Breast epithelium (tissue), 4 donors: ENCODE measurements around the gene TBC1D1. TPM values are rescaled to one million over a fixed set of nuclear protein-coding genes. Genes with fewer than 3 reads are reported as not detected.
A peak's percentile ranks its signal among the peaks of the same experiment; 100 is the strongest.

Source experiments
- DNase-seq, 2 donors: peaks; one replicate each; pipeline ENCODE4 v3.0.0-alpha.2; 2019; ENCODE audit warnings: low spot score in 2 of 2
- H3K27ac ChIP-seq, 2 donors: fragments of 200-600 bp; sonication (generic) in 1 of 2; one replicate each; pipeline ENCODE4 v1.5.1; 2016 to 2019; ENCODE audit warnings: mild to moderate bottlenecking in 1 of 2
- H3K27me3 ChIP-seq, 2 donors: fragments of 200-600 bp; sonication (generic) in 1 of 2; one replicate each; pipeline versions ENCODE4 v1.5.1 to v1.6.0; 2017 to 2019; ENCODE audit warnings: control low read depth in 1 of 2, mild to moderate bottlenecking in 1 of 2
- H3K36me3 ChIP-seq: fragments of 200-600 bp; one replicate; pipeline ENCODE4 v1.5.1; 2019
- H3K4me1 ChIP-seq, 2 donors: fragments of 200-600 bp; sonication (generic); one replicate each; pipeline ENCODE4 v1.5.1; 2016 to 2019; ENCODE audit warnings: control low read depth in 1 of 2
- H3K4me3 ChIP-seq, 3 donors: fragments of 200-600 bp; sonication (generic); 1 replicate in 2 of 3; 2 replicates in 1 of 3; pipeline ENCODE4 v1.5.1; 2016 to 2019; ENCODE audit warnings: mild to moderate bottlenecking in 3 of 3, moderate library complexity in 2 of 3
- H3K9me3 ChIP-seq, 2 donors: fragments of 200-600 bp; sonication (generic) in 1 of 2; one replicate each; pipeline ENCODE4 v1.5.1; 2016 to 2019; ENCODE audit warnings: control low read depth in 1 of 2
- POLR2A ChIP-seq: fragments of 450-650 bp; IDR thresholded peaks from one replicate; pipeline ENCODE4 v1.6.1; 2016; ENCODE audit warnings: antibody characterized with exemption, mild to moderate bottlenecking, moderate library complexity
- POLR2AphosphoS5 ChIP-seq, 3 donors: sonication (generic); formaldehyde crosslinking; IDR thresholded peaks; one replicate each; pipeline ENCODE4 v1.6.1; 2017; ENCODE audit warnings: antibody characterized with exemption in 3 of 3
- intact Hi-C: fragments of 100-400 bp; cut with DNase I; formaldehyde crosslinking; loops from one replicate; pipeline ENCODE4 v1.15.1; 2023; ENCODE audit warnings: low total_unique reads
- total RNA-seq, 3 donors: library from RNA; depleted of rRNA; stranded (reverse); fragments of >200 nt; gene quantifications; one replicate each; pipeline ENCODE4 v1.1.0, GENCODE V29; 2016
- TF ChIP-seq, protein P1 (sequence below), 3 donors: fragments of 450-650 bp; IDR thresholded peaks; one replicate each; pipeline ENCODE4 v1.5.1; 2016 to 2017; ENCODE audit warnings: antibody characterized with exemption in 3 of 3, mild to moderate bottlenecking in 3 of 3, moderate library complexity in 3 of 3

The TBC1D1 gene
- total RNA-seq, 3 donors from 2014 or later = 55.2 to 80.9 (median 63.9) TPM

DNA sequence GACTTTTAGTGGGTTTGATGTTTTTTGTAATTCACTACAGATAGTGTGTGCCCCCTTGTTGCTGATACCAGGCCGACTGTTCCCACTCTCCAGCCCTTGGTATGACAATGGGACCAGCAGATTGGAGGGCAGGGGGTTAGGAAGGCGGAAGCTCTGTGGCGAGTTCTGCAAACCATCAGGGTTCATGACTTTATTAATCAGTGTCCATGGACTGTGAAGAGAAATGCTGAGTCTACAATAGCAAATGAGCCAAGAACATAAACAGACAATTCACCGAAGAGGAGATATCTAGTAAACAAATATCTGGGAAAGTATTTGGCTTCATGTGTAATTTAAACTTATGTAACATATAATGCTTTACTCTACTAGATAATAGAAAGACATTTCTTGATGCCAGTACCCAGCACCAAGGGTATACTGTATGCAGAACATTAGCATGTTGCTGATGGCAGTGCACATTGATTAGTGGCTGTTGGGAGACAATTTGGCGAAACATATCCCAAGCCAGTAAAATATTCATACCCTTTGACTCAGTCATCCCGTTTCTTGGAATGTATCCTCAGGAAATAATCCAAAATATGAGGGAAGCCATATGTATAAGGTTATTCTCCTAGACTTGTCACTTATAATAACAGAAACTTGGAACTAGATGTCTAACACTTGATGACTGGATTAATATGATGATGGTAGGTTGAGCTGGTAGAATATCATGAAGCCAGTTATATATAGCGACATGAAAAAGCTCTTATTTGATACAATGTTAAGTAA is 238.8 kb downstream of the TBC1D1 start:
- H3K27ac ChIP-seq = no peak overlapping the region
- no peak overlapping the region for H3K4me3 ChIP-seq
- no peaks in the 10 kb centered on the region for H3K9me3 ChIP-seq
- H3K27me3 ChIP-seq = no peaks in the 10 kb centered on the region
- TF ChIP-seq, protein P1, sequence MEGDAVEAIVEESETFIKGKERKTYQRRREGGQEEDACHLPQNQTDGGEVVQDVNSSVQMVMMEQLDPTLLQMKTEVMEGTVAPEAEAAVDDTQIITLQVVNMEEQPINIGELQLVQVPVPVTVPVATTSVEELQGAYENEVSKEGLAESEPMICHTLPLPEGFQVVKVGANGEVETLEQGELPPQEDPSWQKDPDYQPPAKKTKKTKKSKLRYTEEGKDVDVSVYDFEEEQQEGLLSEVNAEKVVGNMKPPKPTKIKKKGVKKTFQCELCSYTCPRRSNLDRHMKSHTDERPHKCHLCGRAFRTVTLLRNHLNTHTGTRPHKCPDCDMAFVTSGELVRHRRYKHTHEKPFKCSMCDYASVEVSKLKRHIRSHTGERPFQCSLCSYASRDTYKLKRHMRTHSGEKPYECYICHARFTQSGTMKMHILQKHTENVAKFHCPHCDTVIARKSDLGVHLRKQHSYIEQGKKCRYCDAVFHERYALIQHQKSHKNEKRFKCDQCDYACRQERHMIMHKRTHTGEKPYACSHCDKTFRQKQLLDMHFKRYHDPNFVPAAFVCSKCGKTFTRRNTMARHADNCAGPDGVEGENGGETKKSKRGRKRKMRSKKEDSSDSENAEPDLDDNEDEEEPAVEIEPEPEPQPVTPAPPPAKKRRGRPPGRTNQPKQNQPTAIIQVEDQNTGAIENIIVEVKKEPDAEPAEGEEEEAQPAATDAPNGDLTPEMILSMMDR (IDR thresholded peaks at IDR 0.05) = no peak
- TF ChIP-seq POLR2AphosphoS5 (IDR thresholded peaks at IDR 0.05) (no peak), POLR2A (no peak)
- intact Hi-C loops = no loop called here
- H3K4me1 ChIP-seq = no peaks in the 10 kb centered on the region
- no peaks in the 10 kb centered on the region for H3K36me3 ChIP-seq
- no peak for DNase-seq

DNA sequence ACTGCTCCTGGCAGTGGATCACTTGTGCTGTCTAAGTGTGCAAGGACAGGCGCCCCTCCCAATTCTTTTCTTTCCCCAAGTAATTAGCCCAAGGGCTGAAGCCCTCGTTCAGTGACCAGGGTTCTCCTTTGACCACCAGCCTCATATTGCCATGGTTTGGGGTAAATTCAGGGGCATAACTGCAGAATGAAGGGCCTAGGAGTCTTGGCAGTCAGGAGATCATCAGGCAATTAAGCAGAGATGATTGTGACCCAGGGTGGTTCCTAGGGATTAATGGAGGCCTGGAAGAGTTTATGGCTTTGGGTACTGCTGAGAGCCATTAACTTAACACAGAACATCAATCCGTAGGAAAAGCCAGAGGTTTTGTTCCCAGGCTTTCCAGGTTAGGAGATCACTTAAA is 240.0 kb downstream of the TBC1D1 start:
- no peak for DNase-seq
- Histone ChIP-seq H3K27ac (peak overlapping the region; percentile 45 to 79), H3K4me3 (no peak overlapping the region), H3K9me3 (no peaks in the 10 kb centered on the region), H3K4me1 (no peaks in the 10 kb centered on the region), H3K36me3 (no peaks in the 10 kb centered on the region), H3K27me3 (no peaks in the 10 kb centered on the region)
- no peak for TF ChIP-seq POLR2A
- intact Hi-C loops = no loop called here

DNA sequence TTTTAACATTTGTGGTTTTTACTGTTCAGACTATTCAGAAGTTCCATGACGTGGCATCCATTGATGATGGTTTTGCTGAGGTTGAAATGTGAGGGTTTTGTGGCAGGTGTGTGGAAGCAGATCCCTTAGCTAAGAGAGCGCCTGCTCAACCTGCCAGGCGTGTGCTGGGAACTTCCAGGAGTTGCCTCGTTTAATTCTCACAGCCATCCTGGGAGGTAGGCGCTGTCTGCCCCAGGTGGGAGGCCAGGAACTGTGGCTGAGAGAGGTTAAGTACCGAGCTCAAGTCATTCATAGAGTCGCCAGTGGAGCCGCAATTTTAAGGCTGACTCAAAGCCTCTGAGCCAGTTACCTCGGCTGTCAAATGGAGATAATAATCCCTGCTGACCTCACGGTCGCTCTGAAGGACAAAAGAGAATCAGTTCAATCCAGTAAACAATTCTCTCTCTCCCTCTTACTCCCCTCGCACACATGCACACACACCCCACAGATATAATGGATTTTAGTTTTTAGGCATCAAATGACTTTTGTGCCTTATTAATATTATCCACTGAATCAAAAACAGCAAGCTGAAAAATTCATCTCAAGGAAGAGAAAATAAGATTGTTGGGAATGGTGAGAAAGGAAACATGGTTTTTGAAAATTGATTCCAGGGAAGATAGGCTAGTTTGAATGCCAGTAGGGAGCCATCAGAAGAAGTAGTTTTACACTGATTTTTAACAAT is 240.6 kb downstream of the TBC1D1 start:
- intact Hi-C loops = no loop called here
- TF ChIP-seq, protein P1 (IDR thresholded peaks at IDR 0.05) = no peak
- TF ChIP-seq POLR2AphosphoS5 (IDR thresholded peaks at IDR 0.05) (no peak), POLR2A (no peak)
- Histone ChIP-seq H3K27ac (peak overlapping the region; percentile 45 to 79), H3K27me3 (no peaks in the 10 kb centered on the region), H3K9me3 (no peaks in the 10 kb centered on the region), H3K4me3 (no peak overlapping the region), H3K4me1 (no peaks in the 10 kb centered on the region), H3K36me3 (no peaks in the 10 kb centered on the region)
- no peak for DNase-seq

DNA sequence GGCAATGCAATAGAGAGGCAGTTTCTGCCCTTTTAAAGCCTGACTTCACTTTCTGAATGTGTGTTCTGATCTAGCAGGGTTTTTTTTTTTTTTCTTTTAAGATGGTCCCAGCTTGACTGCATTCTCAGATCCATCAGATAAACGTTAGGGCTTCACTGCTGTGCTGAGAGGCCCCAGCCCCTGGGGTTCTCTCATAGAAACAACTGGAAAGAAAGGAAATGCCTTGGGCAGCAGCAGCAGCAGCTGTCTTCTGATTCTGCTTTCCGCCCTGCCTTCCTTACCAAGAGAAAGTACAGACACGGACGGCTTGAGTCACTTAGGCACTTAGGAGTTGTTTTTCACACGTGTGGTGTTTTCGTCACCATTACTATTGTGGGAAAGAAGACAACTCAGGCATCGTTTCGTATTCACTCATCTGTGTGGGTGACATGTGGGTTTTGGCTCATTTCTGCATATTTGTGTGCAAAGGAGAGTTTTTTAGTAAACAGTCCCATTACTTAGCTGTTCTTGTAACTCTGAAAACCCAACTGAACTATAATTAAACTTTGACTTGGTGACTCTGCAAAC is 241.3 kb downstream of the TBC1D1 start:
- H3K27ac ChIP-seq = peak overlapping the region; percentile 8 to 45
- intact Hi-C loops = no loop called here
- DNase-seq = peak in 1 of 2 donors; percentile 26

DNA sequence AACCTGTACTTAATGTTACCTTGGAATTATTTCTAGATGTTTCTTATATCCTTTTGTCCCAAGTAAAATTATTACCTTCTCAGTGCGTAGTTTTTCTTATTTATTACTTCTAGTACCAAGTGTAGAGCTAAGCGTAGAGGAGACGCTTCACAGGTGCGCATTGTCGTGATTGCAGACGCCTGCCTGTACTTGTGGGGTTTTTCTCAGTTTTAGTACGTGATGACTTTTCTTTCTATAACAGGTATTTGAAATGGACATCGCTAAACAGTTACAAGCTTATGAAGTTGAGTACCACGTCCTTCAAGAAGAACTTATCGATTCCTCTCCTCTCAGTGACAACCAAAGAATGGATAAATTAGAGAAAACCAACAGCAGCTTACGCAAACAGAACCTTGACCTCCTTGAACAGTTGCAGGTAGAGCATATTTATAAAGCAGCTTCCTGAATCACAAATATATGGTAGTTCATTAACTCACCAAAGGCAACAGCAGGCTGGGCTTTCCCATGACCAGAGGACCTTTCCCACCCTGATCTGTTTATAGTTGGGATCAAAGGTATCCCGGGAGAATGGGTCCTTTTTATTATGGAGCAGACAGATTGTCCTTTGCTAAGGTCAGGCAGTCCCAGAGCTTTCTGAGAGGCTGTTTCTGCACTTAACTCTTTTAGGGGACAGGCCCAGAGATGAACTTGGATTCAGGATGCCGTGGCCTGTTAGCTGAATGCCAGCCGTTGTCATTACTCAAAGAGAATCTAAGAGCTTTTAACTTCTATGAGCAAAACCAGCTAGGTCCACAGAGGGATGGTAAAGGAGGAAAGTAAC is 242.2 kb downstream of the TBC1D1 start:
- Histone ChIP-seq H3K4me1 (no peaks in the 10 kb centered on the region), H3K36me3 (no peaks in the 10 kb centered on the region), H3K27ac (peak overlapping the region; percentile 23 to 45), H3K27me3 (no peaks in the 10 kb centered on the region), H3K9me3 (no peaks in the 10 kb centered on the region), H3K4me3 (no peak overlapping the region)
- intact Hi-C loops = no loop called here
- DNase-seq = no peak
- TF ChIP-seq POLR2AphosphoS5 (IDR thresholded peaks at IDR 0.05) = no peak
- TF ChIP-seq POLR2A = no peak
- TF ChIP-seq, protein P1 (IDR thresholded peaks at IDR 0.05) = no peak

More for the DNA sequence above, 241.3 kb downstream of the TBC1D1 start:
- Histone ChIP-seq H3K9me3 (no peaks in the 10 kb centered on the region), H3K36me3 (no peaks in the 10 kb centered on the region), H3K27me3 (no peaks in the 10 kb centered on the region), H3K4me1 (no peaks in the 10 kb centered on the region), H3K4me3 (no peak overlapping the region)
- TF ChIP-seq, protein P1 (IDR thresholded peaks at IDR 0.05) = no peak
- peak; percentile 23 to 71 (median 45) for TF ChIP-seq POLR2AphosphoS5 (IDR thresholded peaks at IDR 0.05)
